NAMALWA (cell line): ENCODE results near the gene SORL1-AS1.

Experiments
- DNase-seq: peaks from one replicate; pipeline ENCODE4 v3.0.0-alpha.2; 2015; ENCODE audit warnings: low spot score

The SORL1-AS1 gene

GRCh38 chr11:121452609-121453150 is at the start of gene SORL1-AS1:
TSS of gene SORL1-AS1 (minus strand) at chr11:121452967.
- DNase-seq: peak; percentile 62

- DNase-seq: no peak
These were observed 48.0 kb upstream of the SORL1-AS1 start for GRCh38 chr11:121500717-121501116.

- DNase-seq: no peak
These were observed 47.5 kb upstream of the SORL1-AS1 start for GRCh38 chr11:121500275-121500674.

GRCh38 chr11:121499405-121499804 is 46.6 kb upstream of the SORL1-AS1 start:
- DNase-seq: no peak

GRCh38 chr11:121497176-121497998 is 44.6 kb upstream of the SORL1-AS1 start:
- no peak for DNase-seq

- peak; percentile 55 for DNase-seq
These were observed 41.8 kb upstream of the SORL1-AS1 start for GRCh38 chr11:121494355-121495099.

GRCh38 chr11:121489823-121490222 is 37.1 kb upstream of the SORL1-AS1 start:
- DNase-seq: no peak

GRCh38 chr11:121488641-121489040 is 35.9 kb upstream of the SORL1-AS1 start:
- DNase-seq: no peak

GRCh38 chr11:121488170-121488569 is 35.4 kb upstream of the SORL1-AS1 start:
- DNase-seq: no peak

- no peak for DNase-seq
These were observed 34.4 kb upstream of the SORL1-AS1 start for GRCh38 chr11:121487191-121487590.

- DNase-seq: no peak
These were observed 33.3 kb upstream of the SORL1-AS1 start for GRCh38 chr11:121486054-121486453.

- no peak for DNase-seq
These were observed 32.4 kb upstream of the SORL1-AS1 start for GRCh38 chr11:121485216-121485615.

- DNase-seq: no peak
These were observed 31.2 kb upstream of the SORL1-AS1 start for GRCh38 chr11:121483805-121484480.

- DNase-seq: peak; percentile 15
These were observed 29.7 kb upstream of the SORL1-AS1 start for GRCh38 chr11:121482231-121483129.

GRCh38 chr11:121481484-121482230 is 28.9 kb upstream of the SORL1-AS1 start:
- DNase-seq: peak; percentile 30

GRCh38 chr11:121479698-121480238 is 27.0 kb upstream of the SORL1-AS1 start:
- DNase-seq: no peak

- DNase-seq: no peak
These were observed 26.3 kb upstream of the SORL1-AS1 start for GRCh38 chr11:121478895-121479697.

- DNase-seq: no peak
These were observed 25.6 kb upstream of the SORL1-AS1 start for GRCh38 chr11:121478226-121478894.
